ENCODE results near the gene LRP1-AS.

The LRP1-AS gene

DNA sequence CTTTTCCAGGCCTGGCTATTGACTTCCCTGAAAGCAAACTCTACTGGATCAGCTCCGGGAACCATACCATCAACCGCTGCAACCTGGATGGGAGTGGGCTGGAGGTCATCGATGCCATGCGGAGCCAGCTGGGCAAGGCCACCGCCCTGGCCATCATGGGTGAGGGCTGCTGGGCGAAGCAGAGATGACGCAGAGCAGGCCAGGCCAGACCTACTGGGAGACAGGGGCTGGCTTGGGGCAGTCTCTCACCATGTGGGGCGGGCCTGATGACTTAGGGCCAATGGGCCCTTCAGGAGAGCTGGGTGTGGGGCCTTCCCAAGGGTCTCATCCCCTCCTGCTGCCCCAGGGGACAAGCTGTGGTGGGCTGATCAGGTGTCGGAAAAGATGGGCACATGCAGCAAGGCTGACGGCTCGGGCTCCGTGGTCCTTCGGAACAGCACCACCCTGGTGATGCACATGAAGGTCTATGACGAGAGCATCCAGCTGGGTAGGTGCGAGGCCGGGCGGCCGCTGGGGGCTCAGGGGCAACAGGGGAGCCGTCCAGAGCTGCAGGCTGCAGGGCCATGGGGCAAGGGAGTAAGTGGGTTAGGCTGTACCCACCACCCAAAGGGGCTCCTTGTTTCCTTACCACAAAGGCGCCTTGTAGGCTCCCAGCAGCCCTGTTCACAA, 33.0 kb upstream of the LRP1-AS start:
- no peak for DNase-seq (ENCODE audit: low read depth)

DNA sequence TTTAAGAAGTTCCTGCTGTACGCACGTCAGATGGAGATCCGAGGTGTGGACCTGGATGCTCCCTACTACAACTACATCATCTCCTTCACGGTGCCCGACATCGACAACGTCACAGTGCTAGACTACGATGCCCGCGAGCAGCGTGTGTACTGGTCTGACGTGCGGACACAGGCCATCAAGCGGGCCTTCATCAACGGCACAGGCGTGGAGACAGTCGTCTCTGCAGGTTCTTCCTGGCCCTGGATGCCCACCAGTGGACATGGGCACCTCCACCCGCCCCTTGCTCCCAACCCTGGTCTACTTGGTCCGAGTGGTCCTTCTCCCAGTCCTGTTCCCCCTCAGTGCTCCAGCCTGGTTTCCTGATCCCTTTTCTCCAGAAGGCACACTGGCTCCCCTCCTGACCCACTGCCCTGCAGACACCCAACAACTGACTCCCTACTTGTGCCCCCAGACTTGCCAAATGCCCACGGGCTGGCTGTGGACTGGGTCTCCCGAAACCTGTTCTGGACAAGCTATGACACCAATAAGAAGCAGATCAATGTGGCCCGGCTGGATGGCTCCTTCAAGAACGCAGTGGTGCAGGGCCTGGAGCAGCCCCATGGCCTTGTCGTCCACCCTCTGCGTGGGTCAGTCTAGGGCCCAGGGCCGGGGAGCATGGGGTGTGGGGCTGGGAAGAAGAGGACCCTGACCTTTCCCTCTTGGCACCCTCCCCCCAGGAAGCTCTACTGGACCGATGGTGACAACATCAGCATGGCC, 32.1 kb upstream of the LRP1-AS start:
- DNase-seq (ENCODE audit: low read depth), result no peak

GRCh38 chr12:57178213-57178612, 30.8 kb upstream of the LRP1-AS start:
- no peak for DNase-seq (ENCODE audit: low read depth)

DNA sequence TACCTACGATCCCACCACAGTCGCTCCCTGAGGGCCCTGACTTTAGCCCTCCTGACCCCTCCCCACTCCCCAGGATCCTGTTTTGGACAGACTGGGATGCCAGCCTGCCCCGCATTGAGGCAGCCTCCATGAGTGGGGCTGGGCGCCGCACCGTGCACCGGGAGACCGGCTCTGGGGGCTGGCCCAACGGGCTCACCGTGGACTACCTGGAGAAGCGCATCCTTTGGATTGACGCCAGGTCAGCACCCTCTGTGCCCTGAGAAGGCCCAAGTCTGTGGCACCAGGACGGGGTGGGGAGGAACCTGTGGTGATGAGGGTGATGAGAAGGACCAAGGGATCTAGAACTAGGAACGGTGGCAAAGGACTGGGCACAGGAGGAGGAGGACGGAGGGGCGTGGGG, 29.9 kb upstream of the LRP1-AS start:
- no peak for DNase-seq (ENCODE audit: low read depth)

GRCh38 chr12:57176846-57177245, 29.4 kb upstream of the LRP1-AS start:
- DNase-seq (ENCODE audit: low read depth), result no peak

DNA sequence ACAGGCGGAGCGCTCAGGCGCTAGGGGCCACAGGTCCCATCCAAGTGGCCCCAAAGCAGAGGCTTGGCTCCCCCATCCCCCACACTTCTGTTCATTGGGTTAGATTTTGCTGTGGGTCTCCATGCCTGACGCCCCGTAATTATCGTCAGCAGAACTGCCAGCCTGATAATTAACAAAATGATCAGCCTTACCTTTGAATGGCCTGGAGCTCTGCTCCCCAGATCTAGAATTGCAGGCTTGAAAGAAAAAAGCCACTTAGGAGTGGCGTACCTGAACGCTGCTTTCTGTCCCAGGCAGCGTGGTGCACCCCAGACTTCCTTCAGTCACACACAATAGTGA, 28.7 kb upstream of the LRP1-AS start:
- DNase-seq (ENCODE audit: low read depth), result no peak

GRCh38 chr12:57175428-57176138, 28.2 kb upstream of the LRP1-AS start:
- no peak for DNase-seq (ENCODE audit: low read depth)

DNA sequence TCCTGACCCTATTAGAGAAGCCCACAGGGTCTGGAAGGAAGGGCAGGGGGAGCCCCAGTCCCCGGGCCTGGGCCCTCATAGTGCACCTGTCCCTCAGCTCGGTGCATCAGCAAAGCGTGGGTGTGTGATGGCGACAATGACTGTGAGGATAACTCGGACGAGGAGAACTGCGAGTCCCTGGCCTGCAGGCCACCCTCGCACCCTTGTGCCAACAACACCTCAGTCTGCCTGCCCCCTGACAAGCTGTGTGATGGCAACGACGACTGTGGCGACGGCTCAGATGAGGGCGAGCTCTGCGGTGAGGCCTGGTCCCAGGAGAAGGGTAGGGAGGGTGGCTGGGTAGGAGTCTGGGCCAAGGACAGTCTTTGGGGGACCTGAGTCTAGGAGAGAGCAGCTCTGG, 26.3 kb upstream of the LRP1-AS start:
- no peak for DNase-seq (ENCODE audit: low read depth)

DNA sequence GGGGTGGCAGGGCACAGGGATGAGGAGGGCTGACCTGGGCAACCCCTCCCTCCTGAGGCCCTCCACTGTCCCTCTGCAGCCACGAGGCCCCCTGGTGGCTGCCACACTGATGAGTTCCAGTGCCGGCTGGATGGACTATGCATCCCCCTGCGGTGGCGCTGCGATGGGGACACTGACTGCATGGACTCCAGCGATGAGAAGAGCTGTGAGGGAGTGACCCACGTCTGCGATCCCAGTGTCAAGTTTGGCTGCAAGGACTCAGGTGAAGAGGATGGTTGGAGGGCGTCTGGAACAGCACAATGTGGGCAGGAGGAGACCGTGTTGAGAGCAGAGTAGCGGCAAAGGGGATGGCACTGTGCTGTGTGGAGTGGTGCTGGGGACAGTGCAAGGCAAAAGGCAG, 25.7 kb upstream of the LRP1-AS start:
- no peak for DNase-seq (ENCODE audit: low read depth)

DNA sequence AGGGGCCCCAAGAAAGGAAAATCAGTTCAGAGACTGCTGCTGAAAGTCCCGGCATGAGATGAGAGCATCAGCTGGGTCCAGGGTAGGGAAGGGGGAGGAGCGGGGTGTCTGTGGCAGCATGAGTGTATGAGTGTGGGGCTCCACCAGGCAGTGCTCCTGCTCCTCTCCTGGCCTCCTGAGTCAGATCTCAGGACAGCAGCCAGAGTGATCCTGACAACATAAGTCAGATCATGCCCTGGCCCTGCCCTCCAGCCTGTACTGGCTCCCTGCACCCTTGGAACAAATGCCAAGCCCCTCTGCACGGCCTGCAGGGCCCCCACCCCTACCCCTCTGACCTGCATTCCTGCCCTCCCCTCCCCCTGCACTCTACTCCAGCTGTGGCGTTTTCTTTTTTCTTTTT, 24.2 kb upstream of the LRP1-AS start:
- DNase-seq (ENCODE audit: low read depth), result no peak

DNA sequence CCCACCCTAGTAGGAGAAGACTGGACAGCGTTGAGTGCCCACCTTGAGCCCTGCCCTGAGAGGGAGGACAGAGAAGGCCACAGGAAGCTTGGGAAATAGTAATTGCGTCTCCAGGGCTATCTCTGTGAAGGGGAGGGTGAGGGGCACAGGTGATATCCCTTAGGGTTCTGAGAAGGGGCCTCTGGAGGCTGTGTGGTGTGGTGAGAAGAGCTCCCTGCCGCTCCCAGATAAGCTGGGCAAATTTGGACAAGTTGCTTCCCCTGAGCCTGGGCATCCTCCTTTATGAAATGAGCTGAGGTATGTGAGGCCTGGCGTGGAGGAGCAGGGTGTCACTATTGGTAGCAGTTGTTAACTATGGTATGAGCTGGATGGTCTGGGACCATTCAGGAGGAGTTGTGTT, 23.5 kb upstream of the LRP1-AS start:
- DNase-seq (ENCODE audit: low read depth), result no peak

GRCh38 chr12:57170408-57170807, 23.0 kb upstream of the LRP1-AS start:
- DNase-seq (ENCODE audit: low read depth), result no peak

- DNase-seq (ENCODE audit: low read depth), result no peak
Measured at GRCh38 chr12:57169969-57170368, 22.6 kb upstream of the LRP1-AS start.

GRCh38 chr12:57169046-57169795, 21.8 kb upstream of the LRP1-AS start:
- no peak for DNase-seq (ENCODE audit: low read depth)

DNA sequence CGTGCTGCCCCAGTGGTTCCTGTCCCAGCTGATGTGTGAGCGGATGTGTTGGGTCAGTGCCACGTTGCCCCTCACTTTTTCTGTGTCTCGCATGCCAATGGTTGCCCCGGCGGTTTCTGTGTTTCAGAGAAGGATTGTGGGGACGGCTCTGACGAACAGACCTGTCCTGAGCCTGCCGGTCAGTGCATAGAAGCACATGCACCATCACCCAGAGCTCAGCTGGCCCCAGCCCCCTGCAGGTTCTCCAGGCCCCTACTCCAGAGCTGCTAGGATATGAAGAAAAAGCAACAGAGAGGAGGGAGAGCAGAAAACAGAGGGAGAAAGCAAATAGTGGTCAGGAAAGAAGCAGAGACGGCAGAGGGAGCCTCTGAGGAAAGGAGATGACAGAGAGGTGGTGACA, 20.6 kb upstream of the LRP1-AS start:
- DNase-seq (ENCODE audit: low read depth), result no peak

DNA sequence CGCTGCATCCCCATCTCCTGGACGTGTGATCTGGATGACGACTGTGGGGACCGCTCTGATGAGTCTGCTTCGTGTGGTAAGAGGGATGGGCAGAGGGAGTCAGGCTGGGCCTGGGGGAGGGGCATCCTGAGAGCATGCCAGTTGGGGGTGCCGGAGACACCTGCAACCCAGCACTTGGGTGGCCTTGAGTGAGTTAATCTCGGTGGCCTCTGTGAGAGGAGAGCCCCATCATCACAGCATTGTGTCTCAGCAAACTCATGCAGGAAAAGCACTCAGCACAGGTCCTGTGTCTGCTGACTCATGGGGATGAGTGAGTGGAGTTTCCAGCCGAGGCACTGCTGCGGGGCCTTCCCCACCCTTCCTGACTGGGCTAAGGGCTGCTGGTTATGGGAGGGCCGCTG, 19.6 kb upstream of the LRP1-AS start:
- DNase-seq (ENCODE audit: low read depth), result no peak

DNA sequence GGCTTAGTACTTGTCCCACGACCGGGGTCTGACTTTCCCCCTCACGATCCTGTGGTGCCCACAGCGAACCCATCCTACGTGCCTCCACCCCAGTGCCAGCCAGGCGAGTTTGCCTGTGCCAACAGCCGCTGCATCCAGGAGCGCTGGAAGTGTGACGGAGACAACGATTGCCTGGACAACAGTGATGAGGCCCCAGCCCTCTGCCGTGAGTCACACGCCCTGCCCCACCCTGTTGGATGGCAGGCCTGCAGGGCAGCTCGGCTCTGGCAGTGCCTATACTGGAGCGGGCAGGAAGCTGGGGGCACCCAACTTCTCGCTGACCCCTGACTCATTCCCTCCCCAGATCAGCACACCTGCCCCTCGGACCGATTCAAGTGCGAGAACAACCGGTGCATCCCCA, 18.3 kb upstream of the LRP1-AS start:
- DNase-seq (ENCODE audit: low read depth), result no peak

DNA sequence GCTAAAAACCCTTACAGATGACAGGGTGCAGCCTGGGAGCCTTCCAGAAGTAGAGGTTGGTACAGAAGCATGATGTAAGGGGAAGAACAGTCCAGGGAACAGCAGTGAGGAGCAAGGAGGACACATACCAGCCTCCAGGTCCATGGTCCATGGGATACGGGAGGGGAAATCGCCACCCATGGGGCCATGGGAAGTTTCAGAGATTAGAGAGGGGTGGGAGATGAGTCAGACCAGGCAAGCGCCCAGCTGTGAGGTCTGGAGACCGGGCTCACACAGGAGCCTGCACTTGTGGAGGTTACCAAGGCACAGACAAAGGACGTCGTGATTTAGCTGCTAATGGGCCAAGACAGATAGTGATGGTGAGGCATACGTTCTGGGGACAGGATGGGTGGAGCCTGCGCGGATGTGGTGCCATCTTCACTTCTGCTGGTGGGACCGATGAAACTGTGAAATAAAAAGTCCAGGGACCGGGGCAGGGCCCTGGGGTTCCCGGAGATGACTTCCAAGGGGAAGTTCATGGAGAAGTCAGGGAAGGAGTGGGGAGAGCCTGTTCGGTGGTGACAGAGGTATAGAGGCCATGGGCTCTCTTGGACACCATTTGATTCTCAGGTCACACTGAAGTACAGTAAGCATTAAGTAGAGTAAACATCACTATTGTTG, 17.7 kb upstream of the LRP1-AS start:
- no peak for DNase-seq (ENCODE audit: low read depth)

- DNase-seq (ENCODE audit: low read depth), result no peak
Measured at GRCh38 chr12:57164454-57164853, 17.0 kb upstream of the LRP1-AS start.

DNA sequence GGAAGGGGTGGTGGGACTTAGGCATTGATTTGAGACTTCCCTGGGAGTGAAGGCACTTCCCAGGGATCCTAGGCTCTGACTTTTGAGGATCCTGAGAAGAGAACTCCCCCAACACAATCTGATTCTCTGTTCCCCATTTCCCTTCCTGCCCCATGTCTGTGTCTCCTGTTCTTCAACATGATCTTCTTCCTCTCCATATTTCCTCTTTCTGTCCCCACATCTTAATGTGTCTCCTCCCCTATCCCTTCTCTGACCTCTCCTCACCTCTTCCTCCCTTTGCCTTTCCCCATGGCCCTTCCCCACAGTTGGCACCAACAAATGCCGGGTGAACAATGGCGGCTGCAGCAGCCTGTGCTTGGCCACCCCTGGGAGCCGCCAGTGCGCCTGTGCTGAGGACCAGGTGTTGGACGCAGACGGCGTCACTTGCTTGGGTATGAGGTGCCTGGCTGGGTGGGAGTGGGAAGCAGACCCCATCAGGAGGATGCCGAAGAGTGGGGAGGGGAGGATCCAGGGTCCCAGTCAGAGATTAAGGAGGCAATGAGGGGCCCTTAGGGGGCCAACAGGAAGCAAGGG, 15.2 kb upstream of the LRP1-AS start:
- no peak for DNase-seq (ENCODE audit: low read depth)

DNA sequence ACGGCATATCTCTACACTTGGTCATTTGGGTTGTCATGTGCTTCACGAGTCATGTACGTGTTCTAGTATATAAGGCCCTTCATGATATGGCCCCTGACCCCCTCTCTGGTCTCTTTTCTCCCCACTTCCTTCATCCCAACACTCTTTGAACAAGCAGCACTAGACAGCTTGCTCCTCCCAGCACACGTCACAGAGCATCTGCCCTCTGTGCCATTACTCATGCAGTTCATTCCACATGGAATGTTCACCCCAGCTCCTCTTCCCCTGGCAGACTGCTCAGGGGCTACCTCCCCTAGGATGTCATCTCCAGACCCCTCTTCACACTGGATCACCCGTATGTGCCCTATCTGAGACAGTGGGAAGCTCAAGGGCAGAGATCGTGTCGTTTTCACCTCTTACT, 14.1 kb upstream of the LRP1-AS start:
- DNase-seq (ENCODE audit: low read depth), result no peak

GRCh38 chr12:57160741-57161140, 13.3 kb upstream of the LRP1-AS start:
- DNase-seq (ENCODE audit: low read depth), result no peak

Measured in stimulated activated CD8-positive, alpha-beta memory T cell treated with anti-CD3 and anti-CD28 coated beads, Interleukin-12 subunit alpha, Interleukin-12 subunit beta, amount 100 ng/mL, for 1 hour (primary cell).